A673 (cell line): ENCODE results near the gene ZNF860.

ENCODE experiments used
- CTCF ChIP-seq: fragments of 300-800, 200-600 bp; sonication (generic); conservative IDR thresholded peaks from 2 replicates; pipeline ENCODE4 v1.5.1; 2017; ENCODE audit warnings: low read depth, mild to moderate bottlenecking, antibody characterized with exemption, low read length, moderate library complexity, mixed read lengths
- EZH2 ChIP-seq: fragments of 200-600 bp; sonication (generic); IDR thresholded peaks from 2 replicates; pipeline ENCODE4 v1.6.1; 2017; ENCODE audit warnings: borderline replicate concordance, low read depth, mild to moderate bottlenecking, mixed read lengths, antibody characterized with exemption, low read length; ENCODE audit not compliant: poor library complexity, severe bottlenecking

DNA sequence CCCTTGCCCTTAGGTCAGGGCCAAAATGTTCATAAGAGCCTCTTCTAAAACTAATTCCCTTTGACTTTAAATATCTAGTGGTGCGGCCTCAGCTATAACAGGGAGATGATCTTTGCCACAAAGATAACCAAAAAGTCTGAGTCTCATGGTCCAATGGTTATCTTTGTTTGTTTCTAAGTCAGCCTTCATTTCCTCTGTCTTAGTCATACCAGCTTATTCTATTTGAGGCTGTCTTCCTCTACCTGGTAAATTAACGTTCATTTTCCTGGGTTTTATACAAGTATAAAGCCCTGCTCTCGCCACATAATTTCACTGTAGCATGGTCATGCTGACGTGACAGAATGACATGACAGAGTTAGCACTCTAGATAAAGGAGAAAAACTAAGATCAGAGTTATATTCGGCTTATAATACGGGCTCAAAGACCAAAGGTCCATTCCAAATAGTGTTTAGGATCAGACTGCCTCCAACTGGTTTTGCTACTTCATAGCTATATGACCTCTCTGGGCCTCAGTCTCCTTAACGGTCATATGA lies 18.4 kb downstream of the ZNF860 start:
- no peak for TF ChIP-seq CTCF
- no peak for TF ChIP-seq EZH2
